ENCODE measurements around the gene ADORA2A.
A peak's percentile ranks its signal among the peaks of the same experiment; 100 is the strongest.

Gene ADORA2A

GRCh38 chr22:24402460-24403192 is 24.8 kb upstream of the ADORA2A start:
- Histone ChIP-seq H3K4me3 (ENCODE audit: low read depth in 1 of 5, low read length in 5 of 5) (peak overlapping the region in 1 of 5 donors; percentile 16), H3K9me3 (ENCODE audit: control insufficient read depth in 5 of 5, low read length in 5 of 5) (no peaks in the 10 kb centered on the region), H3K4me1 (ENCODE audit: control insufficient read depth in 5 of 5, insufficient read depth in 5 of 5, low read length in 5 of 5) (peaks cover 9 to 44% (median 22%) of the 10 kb centered on the region in 5 donors), H3K27me3 (ENCODE audit: control insufficient read depth in 5 of 5, insufficient read depth in 4 of 5, low read length in 5 of 5) (no peaks in the 10 kb centered on the region), H3K27ac (ENCODE audit: low read depth, low read length) (no peak overlapping the region), H3K9ac (ENCODE audit: low read length in 5 of 5) (no peak overlapping the region), H3K36me3 (ENCODE audit: control insufficient read depth in 5 of 5, insufficient read depth in 5 of 5, low read length in 5 of 5) (peaks cover 0 to 34% (median 17%) of the 10 kb centered on the region in 5 donors)

DNA sequence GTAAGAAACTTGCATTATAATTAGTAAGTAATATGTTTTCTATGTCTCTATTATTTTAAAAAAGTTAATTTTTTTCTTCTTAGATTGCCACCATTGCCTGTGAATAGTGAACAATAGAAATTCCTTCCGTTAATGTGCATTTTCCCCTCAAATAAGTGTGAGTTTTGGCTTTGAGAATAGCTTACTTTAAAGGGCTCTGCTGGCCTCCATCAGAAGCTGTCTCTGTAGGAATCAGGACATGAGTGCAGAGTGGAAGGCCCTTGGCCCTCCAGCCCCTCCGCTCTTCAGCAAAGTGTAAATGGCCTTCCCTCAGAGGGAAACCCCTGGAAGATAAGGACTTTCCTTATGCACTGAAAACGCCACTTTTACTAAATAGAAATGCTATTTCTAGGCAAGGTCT is 24.1 kb upstream of the ADORA2A start:
- Histone ChIP-seq H3K9ac (ENCODE audit: low read length in 5 of 5) (no peak overlapping the region), H3K36me3 (ENCODE audit: control insufficient read depth in 5 of 5, insufficient read depth in 5 of 5, low read length in 5 of 5) (peaks cover 0 to 29% (median 21%) of the 10 kb centered on the region in 5 donors), H3K27ac (ENCODE audit: low read depth, low read length) (no peak overlapping the region), H3K27me3 (ENCODE audit: control insufficient read depth in 5 of 5, insufficient read depth in 4 of 5, low read length in 5 of 5) (no peaks in the 10 kb centered on the region), H3K9me3 (ENCODE audit: control insufficient read depth in 5 of 5, low read length in 5 of 5) (no peaks in the 10 kb centered on the region), H3K4me1 (ENCODE audit: control insufficient read depth in 5 of 5, insufficient read depth in 5 of 5, low read length in 5 of 5) (peaks cover 11 to 51% (median 25%) of the 10 kb centered on the region in 5 donors), H3K4me3 (ENCODE audit: low read depth in 1 of 5, low read length in 5 of 5) (no peak overlapping the region)

GRCh38 chr22:24404561-24405275 is 22.7 kb upstream of the ADORA2A start:
- no peak overlapping the region for H3K4me3 ChIP-seq (ENCODE audit: low read depth in 1 of 5, low read length in 5 of 5)
- H3K27me3 ChIP-seq (ENCODE audit: control insufficient read depth in 5 of 5, insufficient read depth in 4 of 5, low read length in 5 of 5): no peaks in the 10 kb centered on the region

DNA sequence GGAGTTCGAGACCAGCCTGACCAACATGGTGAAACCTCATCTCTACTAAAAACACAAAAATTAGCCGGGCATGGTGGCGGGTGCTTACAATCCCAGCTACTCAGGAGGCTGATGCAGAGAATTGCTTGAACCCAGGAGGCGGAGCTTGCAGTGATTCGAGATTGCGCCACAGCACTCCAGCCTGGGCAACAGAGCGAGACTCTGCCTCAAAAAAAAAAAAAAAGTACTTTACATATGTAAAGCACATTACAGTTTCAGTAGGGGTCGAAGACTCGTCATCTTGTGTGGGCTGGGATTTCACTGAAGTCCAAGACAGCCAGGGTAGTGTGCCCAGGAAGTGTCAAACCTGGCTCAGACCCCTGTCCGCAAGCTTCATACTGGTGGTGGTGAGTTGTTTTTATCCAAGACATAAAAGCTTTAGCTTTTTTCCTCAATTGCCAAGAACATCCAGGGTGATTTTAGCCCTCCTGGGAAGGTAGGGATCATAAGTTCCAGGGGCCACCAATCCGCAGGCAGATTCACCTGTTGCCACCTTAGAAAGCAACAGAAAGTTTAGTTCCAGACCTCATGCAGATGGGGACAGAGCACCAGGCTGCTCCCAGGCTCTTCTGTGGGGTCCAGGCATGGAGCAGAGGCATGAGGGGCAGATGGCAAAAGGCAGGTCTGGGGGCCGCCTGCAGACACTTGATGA is 21.6 kb upstream of the ADORA2A start:
- Histone ChIP-seq H3K4me1 (ENCODE audit: control insufficient read depth in 5 of 5, insufficient read depth in 5 of 5, low read length in 5 of 5) (peaks cover 11 to 52% (median 25%) of the 10 kb centered on the region in 5 donors), H3K9me3 (ENCODE audit: control insufficient read depth in 5 of 5, low read length in 5 of 5) (no peaks in the 10 kb centered on the region)

More at GRCh38 chr22:24404561-24405275, 22.7 kb upstream of the ADORA2A start:
- Histone ChIP-seq H3K9ac (ENCODE audit: low read length in 5 of 5) (no peak overlapping the region), H3K4me1 (ENCODE audit: control insufficient read depth in 5 of 5, insufficient read depth in 5 of 5, low read length in 5 of 5) (peaks cover 11 to 56% (median 25%) of the 10 kb centered on the region in 5 donors), H3K27ac (ENCODE audit: low read depth, low read length) (no peak overlapping the region), H3K9me3 (ENCODE audit: control insufficient read depth in 5 of 5, low read length in 5 of 5) (no peaks in the 10 kb centered on the region), H3K36me3 (ENCODE audit: control insufficient read depth in 5 of 5, insufficient read depth in 5 of 5, low read length in 5 of 5) (peaks cover 0 to 28% (median 20%) of the 10 kb centered on the region in 5 donors)

DNA sequence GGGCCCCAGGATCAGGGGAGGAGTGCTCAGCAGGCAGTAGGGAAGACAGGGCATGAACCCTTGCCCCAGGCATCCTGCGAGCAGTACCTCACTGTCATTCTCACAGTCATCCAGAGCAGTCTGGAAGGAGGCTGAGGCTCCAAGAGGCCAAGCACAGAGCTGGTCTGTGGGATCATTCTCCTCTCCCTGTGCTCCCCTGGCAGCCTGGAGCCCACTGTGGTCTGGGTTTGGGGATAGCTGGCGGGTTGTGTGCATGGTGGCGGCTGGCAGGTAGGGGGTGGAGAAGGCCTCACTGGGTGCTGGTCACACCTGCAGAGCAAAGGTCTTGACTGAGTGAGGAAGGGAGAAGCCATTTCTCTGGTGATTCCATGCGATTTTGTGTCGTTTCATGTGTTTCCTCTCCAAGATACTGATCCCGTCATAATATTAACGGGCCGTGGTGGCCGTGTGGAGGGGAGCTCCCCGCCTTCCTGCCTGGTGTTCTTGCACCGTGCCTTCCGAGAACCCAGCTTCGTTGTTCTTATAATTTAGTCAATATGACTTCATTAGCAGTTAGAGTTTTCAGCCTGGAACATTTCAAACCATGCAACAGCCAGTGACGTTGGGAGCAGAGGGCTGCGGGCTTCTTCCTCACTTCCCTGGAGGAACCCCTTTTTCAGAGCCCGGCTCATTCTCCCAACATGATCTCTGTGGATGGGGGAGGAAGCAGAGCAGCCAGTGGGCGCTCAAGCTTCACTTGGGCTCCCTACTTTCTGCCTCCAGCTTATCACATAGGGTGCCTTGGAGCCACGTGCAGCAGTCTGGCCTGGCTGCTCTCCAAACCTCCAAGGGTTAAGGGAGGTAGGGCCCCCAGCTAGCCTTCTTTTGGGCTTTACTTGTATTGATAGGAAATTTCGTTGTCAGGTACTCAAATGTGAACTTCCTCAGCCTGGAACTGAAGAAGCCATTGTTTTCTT is 20.8 kb upstream of the ADORA2A start:
- Histone ChIP-seq H3K9ac (ENCODE audit: low read length in 5 of 5) (no peak overlapping the region), H3K36me3 (ENCODE audit: control insufficient read depth in 5 of 5, insufficient read depth in 5 of 5, low read length in 5 of 5) (peaks cover 0 to 28% (median 26%) of the 10 kb centered on the region in 5 donors), H3K27me3 (ENCODE audit: control insufficient read depth in 5 of 5, insufficient read depth in 4 of 5, low read length in 5 of 5) (no peaks in the 10 kb centered on the region), H3K4me1 (ENCODE audit: control insufficient read depth in 5 of 5, insufficient read depth in 5 of 5, low read length in 5 of 5) (peaks cover 10 to 44% (median 20%) of the 10 kb centered on the region in 5 donors), H3K4me3 (ENCODE audit: low read depth in 1 of 5, low read length in 5 of 5) (no peak overlapping the region), H3K27ac (ENCODE audit: low read depth, low read length) (no peak overlapping the region), H3K9me3 (ENCODE audit: control insufficient read depth in 5 of 5, low read length in 5 of 5) (no peaks in the 10 kb centered on the region)

More for the DNA sequence above, 21.6 kb upstream of the ADORA2A start:
- Histone ChIP-seq H3K9ac (ENCODE audit: low read length in 5 of 5) (no peak overlapping the region), H3K36me3 (ENCODE audit: control insufficient read depth in 5 of 5, insufficient read depth in 5 of 5, low read length in 5 of 5) (peaks cover 0 to 28% (median 22%) of the 10 kb centered on the region in 5 donors), H3K4me3 (ENCODE audit: low read depth in 1 of 5, low read length in 5 of 5) (no peak overlapping the region), H3K27ac (ENCODE audit: low read depth, low read length) (no peak overlapping the region), H3K27me3 (ENCODE audit: control insufficient read depth in 5 of 5, insufficient read depth in 4 of 5, low read length in 5 of 5) (no peaks in the 10 kb centered on the region)

- Histone ChIP-seq H3K4me3 (ENCODE audit: low read depth in 1 of 5, low read length in 5 of 5) (no peak overlapping the region), H3K9ac (ENCODE audit: low read length in 5 of 5) (no peak overlapping the region), H3K36me3 (ENCODE audit: control insufficient read depth in 5 of 5, insufficient read depth in 5 of 5, low read length in 5 of 5) (peaks cover 0 to 33% (median 27%) of the 10 kb centered on the region in 5 donors), H3K27me3 (ENCODE audit: control insufficient read depth in 5 of 5, insufficient read depth in 4 of 5, low read length in 5 of 5) (no peaks in the 10 kb centered on the region), H3K9me3 (ENCODE audit: control insufficient read depth in 5 of 5, low read length in 5 of 5) (no peaks in the 10 kb centered on the region), H3K27ac (ENCODE audit: low read depth, low read length) (no peak overlapping the region), H3K4me1 (ENCODE audit: control insufficient read depth in 5 of 5, insufficient read depth in 5 of 5, low read length in 5 of 5) (peaks cover 7 to 38% (median 18%) of the 10 kb centered on the region in 5 donors)
These were observed 20.1 kb upstream of the ADORA2A start for GRCh38 chr22:24407278-24407665.

GRCh38 chr22:24407884-24408283 is 19.5 kb upstream of the ADORA2A start:
- Histone ChIP-seq H3K9me3 (ENCODE audit: control insufficient read depth in 5 of 5, low read length in 5 of 5) (no peaks in the 10 kb centered on the region), H3K4me3 (ENCODE audit: low read depth in 1 of 5, low read length in 5 of 5) (no peak overlapping the region), H3K27me3 (ENCODE audit: control insufficient read depth in 5 of 5, insufficient read depth in 4 of 5, low read length in 5 of 5) (no peaks in the 10 kb centered on the region), H3K9ac (ENCODE audit: low read length in 5 of 5) (no peak overlapping the region), H3K4me1 (ENCODE audit: control insufficient read depth in 5 of 5, insufficient read depth in 5 of 5, low read length in 5 of 5) (peaks cover 1 to 32% (median 12%) of the 10 kb centered on the region in 5 donors), H3K27ac (ENCODE audit: low read depth, low read length) (no peak overlapping the region), H3K36me3 (ENCODE audit: control insufficient read depth in 5 of 5, insufficient read depth in 5 of 5, low read length in 5 of 5) (peaks cover 0 to 39% (median 33%) of the 10 kb centered on the region in 5 donors)

DNA sequence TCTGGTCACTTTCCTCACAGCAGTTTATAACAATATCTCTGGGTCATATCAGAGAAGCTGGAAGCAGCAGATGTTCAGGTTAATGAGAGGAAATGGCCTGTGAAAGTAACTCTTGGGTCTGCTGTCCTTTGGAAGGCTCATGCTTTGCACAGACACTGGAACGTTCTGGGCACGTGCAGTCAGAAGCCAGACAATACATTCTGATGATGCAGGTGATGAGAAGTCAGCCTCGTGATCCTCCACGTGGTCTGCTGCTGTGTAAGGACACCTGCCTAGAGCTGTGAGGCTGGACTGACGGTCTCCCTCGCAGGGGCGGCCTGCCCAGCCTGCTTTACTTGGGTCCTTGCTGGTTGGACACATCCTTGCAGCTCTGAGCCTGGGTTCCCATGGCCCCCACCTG is 18.8 kb upstream of the ADORA2A start:
- Histone ChIP-seq H3K36me3 (ENCODE audit: control insufficient read depth in 5 of 5, insufficient read depth in 5 of 5, low read length in 5 of 5) (peaks cover 0 to 46% (median 39%) of the 10 kb centered on the region in 5 donors), H3K27me3 (ENCODE audit: control insufficient read depth in 5 of 5, insufficient read depth in 4 of 5, low read length in 5 of 5) (no peaks in the 10 kb centered on the region), H3K9ac (ENCODE audit: low read length in 5 of 5) (no peak overlapping the region), H3K27ac (ENCODE audit: low read depth, low read length) (no peak overlapping the region), H3K9me3 (ENCODE audit: control insufficient read depth in 5 of 5, low read length in 5 of 5) (no peaks in the 10 kb centered on the region), H3K4me3 (ENCODE audit: low read depth in 1 of 5, low read length in 5 of 5) (no peak overlapping the region), H3K4me1 (ENCODE audit: control insufficient read depth in 5 of 5, insufficient read depth in 5 of 5, low read length in 5 of 5) (peaks cover 0 to 26% (median 10%) of the 10 kb centered on the region in 5 donors)

- H3K9ac ChIP-seq (ENCODE audit: low read length in 5 of 5): no peak overlapping the region
- no peaks in the 10 kb centered on the region for H3K9me3 ChIP-seq (ENCODE audit: control insufficient read depth in 5 of 5, low read length in 5 of 5)
- no peak overlapping the region for H3K27ac ChIP-seq (ENCODE audit: low read depth, low read length)
- no peaks in the 10 kb centered on the region for H3K27me3 ChIP-seq (ENCODE audit: control insufficient read depth in 5 of 5, insufficient read depth in 4 of 5, low read length in 5 of 5)
- H3K4me3 ChIP-seq (ENCODE audit: low read depth in 1 of 5, low read length in 5 of 5): no peak overlapping the region
- H3K4me1 ChIP-seq (ENCODE audit: control insufficient read depth in 5 of 5, insufficient read depth in 5 of 5, low read length in 5 of 5): peaks cover 0 to 26% (median 10%) of the 10 kb centered on the region in 5 donors
- peaks cover 0 to 49% (median 41%) of the 10 kb centered on the region in 5 donors for H3K36me3 ChIP-seq (ENCODE audit: control insufficient read depth in 5 of 5, insufficient read depth in 5 of 5, low read length in 5 of 5)
These were observed 17.7 kb upstream of the ADORA2A start for GRCh38 chr22:24409707-24410106.

All from subcutaneous abdominal adipose tissue (tissue), 5 donors.